Measurements from ENCODE around the gene PTRH1.

The PTRH1 gene

GRCh38 chr9:127731938-127732337 lies 16.5 kb upstream of the PTRH1 start:
- no peaks in the 10 kb centered on the region for H3K9me2 ChIP-seq (replicated peaks; ENCODE audit: low read depth, low read length)
- H3K9ac ChIP-seq (ENCODE audit: low read depth, low read length, poor library complexity, severe bottlenecking): no peak overlapping the region
- H3K4me3 ChIP-seq (ENCODE audit: low read length, poor library complexity, severe bottlenecking): no peak overlapping the region
- TF ChIP-seq CTCF (conservative IDR thresholded peaks at IDR 0.05; ENCODE audit: low read length) (no peak), EZH2phosphoT487 (IDR thresholded peaks at IDR 0.05; ENCODE audit: borderline replicate concordance) (no peak)
- H4K20me1 ChIP-seq (ENCODE audit: insufficient read depth, low read length, poor library complexity, severe bottlenecking): peaks cover 5% of the 10 kb centered on the region
- no peaks in the 10 kb centered on the region for H3K27me3 ChIP-seq (ENCODE audit: insufficient read depth, low read length, poor library complexity, severe bottlenecking)
- H3F3A ChIP-seq (ENCODE audit: low read depth): no peaks in the 10 kb centered on the region
- no peaks in the 10 kb centered on the region for H3K9me3 ChIP-seq (ENCODE audit: insufficient read depth, low read depth, low read length)
- peaks cover 9% of the 10 kb centered on the region for H3K79me2 ChIP-seq (ENCODE audit: insufficient read depth, low read length)
- H3K36me3 ChIP-seq (ENCODE audit: insufficient read depth, low read length): no peaks in the 10 kb centered on the region
- no peak overlapping the region for H2AFZ ChIP-seq (ENCODE audit: low read length)
- peaks cover 14% of the 10 kb centered on the region for H3K4me1 ChIP-seq (ENCODE audit: insufficient read depth, low read length, poor library complexity, severe bottlenecking)
- H3K4me2 ChIP-seq (ENCODE audit: low read depth, low read length, poor library complexity, severe bottlenecking): no peak overlapping the region

GRCh38 chr9:127730799-127731410 lies 15.4 kb upstream of the PTRH1 start:
- Histone ChIP-seq H3K4me1 (ENCODE audit: insufficient read depth, low read length, poor library complexity, severe bottlenecking) (peaks cover 14% of the 10 kb centered on the region), H3K9me3 (ENCODE audit: insufficient read depth, low read depth, low read length) (no peaks in the 10 kb centered on the region), H2AFZ (ENCODE audit: low read length) (no peak overlapping the region), H4K20me1 (ENCODE audit: insufficient read depth, low read length, poor library complexity, severe bottlenecking) (peaks cover 5% of the 10 kb centered on the region), H3K9ac (ENCODE audit: low read depth, low read length, poor library complexity, severe bottlenecking) (no peak overlapping the region), H3K36me3 (ENCODE audit: insufficient read depth, low read length) (no peaks in the 10 kb centered on the region), H3K27me3 (ENCODE audit: insufficient read depth, low read length, poor library complexity, severe bottlenecking) (no peaks in the 10 kb centered on the region), H3K9me2 (replicated peaks; ENCODE audit: low read depth, low read length) (no peaks in the 10 kb centered on the region), H3F3A (ENCODE audit: low read depth) (no peaks in the 10 kb centered on the region), H3K79me2 (ENCODE audit: insufficient read depth, low read length) (peaks cover 9% of the 10 kb centered on the region), H3K4me3 (ENCODE audit: low read length, poor library complexity, severe bottlenecking) (no peak overlapping the region), H3K4me2 (ENCODE audit: low read depth, low read length, poor library complexity, severe bottlenecking) (no peak overlapping the region)
- TF ChIP-seq CTCF (conservative IDR thresholded peaks at IDR 0.05; ENCODE audit: low read length) (no peak), EZH2phosphoT487 (IDR thresholded peaks at IDR 0.05; ENCODE audit: borderline replicate concordance) (no peak)

GRCh38 chr9:127730262-127730661 lies 14.8 kb upstream of the PTRH1 start:
- TF ChIP-seq EZH2phosphoT487 (IDR thresholded peaks at IDR 0.05; ENCODE audit: borderline replicate concordance) (no peak), CTCF (conservative IDR thresholded peaks at IDR 0.05; ENCODE audit: low read length) (no peak)

More at GRCh38 chr9:127730262-127730661, 14.8 kb upstream of the PTRH1 start:
- no peak overlapping the region for H2AFZ ChIP-seq (ENCODE audit: low read length)
- H4K20me1 ChIP-seq (ENCODE audit: insufficient read depth, low read length, poor library complexity, severe bottlenecking): peaks cover 5% of the 10 kb centered on the region
- peaks cover 9% of the 10 kb centered on the region for H3K79me2 ChIP-seq (ENCODE audit: insufficient read depth, low read length)
- peaks cover 10% of the 10 kb centered on the region for H3K4me1 ChIP-seq (ENCODE audit: insufficient read depth, low read length, poor library complexity, severe bottlenecking)
- no peak overlapping the region for H3K9ac ChIP-seq (ENCODE audit: low read depth, low read length, poor library complexity, severe bottlenecking)
- no peaks in the 10 kb centered on the region for H3K9me2 ChIP-seq (replicated peaks; ENCODE audit: low read depth, low read length)
- no peak overlapping the region for H3K4me2 ChIP-seq (ENCODE audit: low read depth, low read length, poor library complexity, severe bottlenecking)
- no peaks in the 10 kb centered on the region for H3K36me3 ChIP-seq (ENCODE audit: insufficient read depth, low read length)
- H3K9me3 ChIP-seq (ENCODE audit: insufficient read depth, low read depth, low read length): no peaks in the 10 kb centered on the region
- H3F3A ChIP-seq (ENCODE audit: low read depth): no peaks in the 10 kb centered on the region
- H3K4me3 ChIP-seq (ENCODE audit: low read length, poor library complexity, severe bottlenecking): no peak overlapping the region
- H3K27me3 ChIP-seq (ENCODE audit: insufficient read depth, low read length, poor library complexity, severe bottlenecking): no peaks in the 10 kb centered on the region

Data from Loucy (cell line).